Fibroblast of lung (primary cell): ENCODE data around the gene SLC66A1. TPM values are rescaled to one million over a fixed set of nuclear protein-coding genes. Genes with fewer than 3 reads are reported as not detected.

Experiments
- DNase-seq, 2 donors: peaks; one replicate each; pipeline versions ENCODE4 v3.0.0 to v3.0.0-alpha.2; 2010; ENCODE audit warnings: low read depth in 2 of 2
- H2AFZ ChIP-seq: 2 replicates; pipeline ENCODE4 v1.5.1; 2012; ENCODE audit warnings: low read length, control low read depth, inconsistent platforms
- H3K27ac ChIP-seq: 2 replicates; pipeline ENCODE4 v1.5.1; 2011; ENCODE audit warnings: low read length, control low read depth; ENCODE audit not compliant: insufficient read depth
- H3K27me3 ChIP-seq: 2 replicates; pipeline ENCODE4 v1.5.1; 2011; ENCODE audit warnings: mild to moderate bottlenecking, low read length; ENCODE audit not compliant: control insufficient read depth, insufficient read depth
- H3K36me3 ChIP-seq: 2 replicates; pipeline ENCODE4 v1.5.1; 2011; ENCODE audit warnings: low read length; ENCODE audit not compliant: control insufficient read depth, insufficient read depth
- H3K4me1 ChIP-seq: 2 replicates; pipeline ENCODE4 v1.5.1; 2011; ENCODE audit warnings: low read length; ENCODE audit not compliant: control insufficient read depth, insufficient read depth; ENCODE audit errors: extremely low read depth
- H3K4me2 ChIP-seq: 2 replicates; pipeline ENCODE4 v1.5.1; 2011; ENCODE audit warnings: low read length, control low read depth; ENCODE audit not compliant: insufficient read depth; ENCODE audit errors: extremely low read depth
- H3K4me3 ChIP-seq, 4 experiments: fragments of 200-600 bp in 1 of 4; sonication (generic) in 1 of 4; replicated peaks in 1 of 4; 2 replicates each; pipeline ENCODE4 v1.5.1; 2011 to 2016; ENCODE audit warnings: low read length in 4 of 4, low read depth in 3 of 4, mild to moderate bottlenecking in 3 of 4, control low read depth in 2 of 4, inconsistent platforms in 1 of 4, mixed read lengths in 1 of 4; ENCODE audit not compliant: insufficient read depth in 1 of 4; ENCODE audit errors: control extremely low read depth in 1 of 4
- H3K79me2 ChIP-seq: 2 replicates; pipeline ENCODE4 v1.5.1; 2012; ENCODE audit warnings: mild to moderate bottlenecking, low read length, inconsistent platforms; ENCODE audit not compliant: control insufficient read depth, insufficient read depth
- H3K9ac ChIP-seq: 2 replicates; pipeline ENCODE4 v1.5.1; 2011; ENCODE audit warnings: mild to moderate bottlenecking, low read length, control low read depth; ENCODE audit not compliant: insufficient read depth
- H3K9me3 ChIP-seq: 2 replicates; pipeline ENCODE4 v1.5.1; 2012; ENCODE audit warnings: low read depth, low read length; ENCODE audit not compliant: control insufficient read depth, insufficient read depth
- H4K20me1 ChIP-seq: 2 replicates; pipeline ENCODE4 v1.5.1; 2011; ENCODE audit warnings: low read length; ENCODE audit not compliant: control insufficient read depth, insufficient read depth; ENCODE audit errors: extremely low read depth
- CTCF ChIP-seq, 2 donors: IDR thresholded peaks in 1 of 2; conservative IDR thresholded peaks in 1 of 2; 1 replicate in 1 of 2; 2 replicates in 1 of 2; pipeline ENCODE4 v1.5.1; 2011 to 2012; ENCODE audit warnings: low read length in 2 of 2, control low read depth in 1 of 2, inconsistent platforms in 1 of 2, low read depth in 1 of 2, mild to moderate bottlenecking in 1 of 2
- EZH2 ChIP-seq: IDR thresholded peaks from 2 replicates; pipeline ENCODE4 v1.5.1; 2012; ENCODE audit warnings: low read length, control low read depth, mild to moderate bottlenecking; ENCODE audit errors: missing control alignments
- polyA plus RNA-seq, 2 donors: library from polyadenylated mRNA; depleted of rRNA in 1 of 2; stranded (reverse) in 1 of 2; unstranded in 1 of 2; fragments of >200 nt; gene quantifications; 2 replicates each; pipeline ENCODE4 v1.2.1, GENCODE V29; 2011 to 2012; ENCODE audit warnings: missing spikeins in 1 of 2
- total RNA-seq: library from RNA; depleted of rRNA; stranded (reverse); fragments of >200 nt; gene quantifications from 2 replicates; pipeline ENCODE4 v1.2.1, GENCODE V29; 2014

Gene SLC66A1
- total and polyA plus RNA-seq, 2 donors (not counting 1 experiment from before 2014, with no cell fraction given), result 7.1 to 18.3 TPM

DNA sequence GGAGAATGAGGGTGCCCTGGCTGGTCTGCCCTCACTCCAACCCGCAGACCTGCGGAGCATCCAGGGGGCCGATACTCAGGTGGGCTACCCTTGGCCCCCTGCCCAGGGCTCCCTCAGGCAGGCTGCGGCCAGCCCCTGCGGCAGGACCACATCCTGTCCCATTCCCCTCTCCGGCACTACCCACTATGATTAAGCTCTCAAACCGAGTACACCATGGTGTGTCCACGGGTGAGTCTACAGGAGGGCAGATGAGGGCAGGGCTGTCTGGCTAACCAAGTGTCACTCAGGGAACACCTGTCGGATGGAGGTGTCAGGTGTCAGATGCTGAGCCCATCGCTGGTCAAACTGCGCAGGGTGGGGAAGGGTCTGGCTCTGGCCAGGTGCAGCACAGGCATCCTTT lies 47.2 kb downstream of the SLC66A1 start:
- H3K27me3 ChIP-seq, result no peaks in the 10 kb centered on the region
- H3K4me3 ChIP-seq, result no peak overlapping the region
- no peak overlapping the region for H2AFZ ChIP-seq
- no peak overlapping the region for H3K27ac ChIP-seq
- H3K79me2 ChIP-seq, result peaks cover 9% of the 10 kb centered on the region
- H3K4me1 ChIP-seq, result no peaks in the 10 kb centered on the region
- H3K36me3 ChIP-seq, result peaks cover 14% of the 10 kb centered on the region
- H3K4me2 ChIP-seq, result no peak overlapping the region
- H3K9me3 ChIP-seq, result no peaks in the 10 kb centered on the region
- H3K9ac ChIP-seq, result no peak overlapping the region
- no peak for DNase-seq
- TF ChIP-seq EZH2, result no peak
- TF ChIP-seq CTCF (conservative IDR thresholded peaks at IDR 0.05 in 1 of 2, IDR thresholded peaks at IDR 0.05 in 1 of 2; ENCODE audit: low read depth in 1 of 2, low read length in 2 of 2), result no peak
- peaks cover 2% of the 10 kb centered on the region for H4K20me1 ChIP-seq

DNA sequence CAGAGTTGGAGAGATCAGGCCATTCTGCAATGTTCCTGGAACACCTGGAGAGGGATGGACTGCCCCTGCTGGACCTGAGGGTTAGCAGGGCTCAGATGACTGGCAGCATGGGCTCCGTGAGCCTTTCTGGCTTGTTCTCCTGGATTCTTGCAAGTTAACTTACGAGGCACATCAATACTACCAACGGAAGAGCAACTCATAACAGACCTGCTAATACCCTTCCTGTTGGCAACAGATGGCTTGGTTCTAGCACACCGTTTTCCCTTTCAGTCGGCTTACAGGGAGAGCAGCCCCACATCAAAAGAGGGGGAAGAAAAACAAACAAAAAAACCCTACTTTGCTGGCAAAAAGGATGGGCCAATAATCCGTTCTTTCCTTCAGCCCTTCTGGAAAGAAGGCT lies 47.9 kb downstream of the SLC66A1 start:
- Histone ChIP-seq H3K4me3 (no peak overlapping the region), H3K36me3 (peaks cover 11% of the 10 kb centered on the region), H3K79me2 (peaks cover 9% of the 10 kb centered on the region), H3K4me1 (no peaks in the 10 kb centered on the region), H3K27ac (no peak overlapping the region), H3K27me3 (no peaks in the 10 kb centered on the region), H4K20me1 (peaks cover 2% of the 10 kb centered on the region), H3K9ac (no peak overlapping the region), H3K9me3 (no peaks in the 10 kb centered on the region), H3K4me2 (no peak overlapping the region), H2AFZ (no peak overlapping the region)
- TF ChIP-seq EZH2 (no peak), CTCF (conservative IDR thresholded peaks at IDR 0.05 in 1 of 2, IDR thresholded peaks at IDR 0.05 in 1 of 2; ENCODE audit: low read depth in 1 of 2, low read length in 2 of 2) (no peak)
- no peak for DNase-seq

DNA sequence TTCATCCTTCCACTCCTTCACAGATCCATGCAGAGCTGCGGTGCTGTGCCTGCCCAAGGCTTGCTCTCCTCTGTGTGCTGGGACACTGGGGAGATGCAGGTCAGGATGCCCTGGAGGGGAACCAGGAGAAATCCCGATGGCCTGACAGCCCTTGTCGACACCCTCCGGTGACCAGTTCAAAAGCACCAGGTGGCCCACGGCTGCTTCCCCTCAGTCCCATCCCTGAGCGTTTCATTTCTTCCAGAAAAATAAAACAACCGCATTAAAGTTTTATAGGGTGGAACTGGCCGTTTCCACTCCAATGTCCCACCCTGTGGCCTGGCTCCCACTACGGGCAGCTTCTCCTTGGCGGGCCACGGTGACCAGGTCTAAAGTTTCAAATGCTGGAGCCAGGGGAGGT lies 48.3 kb downstream of the SLC66A1 start:
- DNase-seq, result no peak
- no peak overlapping the region for H3K4me3 ChIP-seq
- no peak overlapping the region for H3K9ac ChIP-seq
- H3K9me3 ChIP-seq, result no peaks in the 10 kb centered on the region
- peaks cover 12% of the 10 kb centered on the region for H3K79me2 ChIP-seq
- no peaks in the 10 kb centered on the region for H3K27me3 ChIP-seq
- TF ChIP-seq CTCF (conservative IDR thresholded peaks at IDR 0.05 in 1 of 2, IDR thresholded peaks at IDR 0.05 in 1 of 2; ENCODE audit: low read depth in 1 of 2, low read length in 2 of 2) (no peak), EZH2 (no peak)
- peaks cover 2% of the 10 kb centered on the region for H4K20me1 ChIP-seq
- H3K4me2 ChIP-seq, result no peak overlapping the region
- H2AFZ ChIP-seq, result no peak overlapping the region
- peaks cover 10% of the 10 kb centered on the region for H3K36me3 ChIP-seq
- H3K27ac ChIP-seq, result no peak overlapping the region
- no peaks in the 10 kb centered on the region for H3K4me1 ChIP-seq
